HepG2 (cell line): ENCODE data around the gene OST4. TPM values are rescaled to one million over a fixed set of nuclear protein-coding genes. Genes with fewer than 3 reads are reported as not detected.

Source experiments
- CC2D1A ChIP-seq: sonication (generic); formaldehyde crosslinking; IDR thresholded peaks from 2 replicates; pipeline ENCODE4 v1.8.1; 2023; ENCODE audit warnings: mild to moderate bottlenecking, missing genetic modification reagents
- ELF4 ChIP-seq: sonication (generic); formaldehyde crosslinking; IDR thresholded peaks from 2 replicates; pipeline ENCODE4 v1.5.0; 2020; ENCODE audit warnings: missing genetic modification reagents, mild to moderate bottlenecking, moderate library complexity, borderline replicate concordance
- HDAC6 ChIP-seq: fragments of 200-600 bp; sonication (generic); IDR thresholded peaks from 2 replicates; pipeline ENCODE4 v1.7.0; 2017; ENCODE audit warnings: mild to moderate bottlenecking, antibody characterized with exemption, low read length, low read depth
- NBN ChIP-seq: fragments of 450-650 bp; conservative IDR thresholded peaks from 2 replicates; pipeline ENCODE4 v1.6.1; 2017
- NCOA1 ChIP-seq: sonication (generic); formaldehyde crosslinking; IDR thresholded peaks from 2 replicates; pipeline ENCODE4 v1.9.0; 2021; ENCODE audit warnings: missing genetic modification reagents
- NFKB2 ChIP-seq: sonication (generic); formaldehyde crosslinking; IDR thresholded peaks from 2 replicates; pipeline ENCODE4 v1.4.0; 2020; ENCODE audit warnings: missing genetic modification reagents, borderline replicate concordance
- TARDBP ChIP-seq: sonication (generic); formaldehyde crosslinking; IDR thresholded peaks from 2 replicates; pipeline ENCODE4 v1.8.0; 2022; ENCODE audit warnings: mild to moderate bottlenecking, missing genetic modification reagents
- TP53 ChIP-seq: sonication (generic); formaldehyde crosslinking; conservative IDR thresholded peaks from 2 replicates; pipeline ENCODE4 v1.4.0; 2020; ENCODE audit warnings: missing genetic modification reagents
- ZKSCAN1 ChIP-seq: fragments of 150-350 bp; IDR thresholded peaks from 2 replicates; pipeline ENCODE4 v1.6.1; 2014; ENCODE audit warnings: low read length
- ZNF124 ChIP-seq: sonication (generic); formaldehyde crosslinking; IDR thresholded peaks from 2 replicates; pipeline ENCODE4 v1.4.0; 2020; ENCODE audit warnings: missing genetic modification reagents
- ZNF326 ChIP-seq: sonication (generic); formaldehyde crosslinking; IDR thresholded peaks from 2 replicates; pipeline ENCODE4 v1.4.0; 2020; ENCODE audit warnings: missing genetic modification reagents, borderline replicate concordance
- ZNF333 ChIP-seq: sonication (generic); formaldehyde crosslinking; IDR thresholded peaks from 2 replicates; pipeline ENCODE4 v1.4.0; 2020; ENCODE audit warnings: mild to moderate bottlenecking, missing genetic modification reagents, borderline replicate concordance
- ZNF484 ChIP-seq: sonication (generic); formaldehyde crosslinking; IDR thresholded peaks from 2 replicates; pipeline ENCODE4 v1.5.1; 2020; ENCODE audit warnings: mild to moderate bottlenecking, low read depth, missing genetic modification reagents, borderline replicate concordance
- ZNF496 ChIP-seq: sonication (generic); formaldehyde crosslinking; IDR thresholded peaks from 2 replicates; pipeline ENCODE4 v1.8.1; 2023; ENCODE audit warnings: mild to moderate bottlenecking, moderate library complexity, missing genetic modification reagents; ENCODE audit not compliant: insufficient replicate concordance
- ZNF572 ChIP-seq: sonication (generic); formaldehyde crosslinking; IDR thresholded peaks from 2 replicates; pipeline ENCODE4 v1.5.1; 2020; ENCODE audit warnings: mild to moderate bottlenecking, missing genetic modification reagents
- ZNF577 ChIP-seq: sonication (generic); formaldehyde crosslinking; IDR thresholded peaks from 2 replicates; pipeline ENCODE4 v1.4.0; 2020; ENCODE audit warnings: mild to moderate bottlenecking, low read depth, missing genetic modification reagents, borderline replicate concordance
- ZNF670 ChIP-seq: sonication (generic); formaldehyde crosslinking; IDR thresholded peaks from 2 replicates; pipeline ENCODE4 v1.8.0; 2022; ENCODE audit warnings: mild to moderate bottlenecking, missing genetic modification reagents, borderline replicate concordance
- polyA plus RNA-seq, 8 experiments: library from polyadenylated mRNA; depleted of rRNA in 3 of 8; stranded (reverse) in 7 of 8; unstranded in 1 of 8; fragments of >200 nt; fragmentation: Illumina TruSeq in 4 of 8; extraction: Trizol in 4 of 8; gene quantifications; 2 replicates each; pipeline versions ENCODE4 v1.2.1 to v1.2.3, GENCODE V29; 2011 to 2016; ENCODE audit warnings: low read depth in 4 of 8, missing spikeins in 1 of 8, mixed read lengths in 1 of 8; ENCODE audit not compliant: insufficient read depth in 1 of 8
- total RNA-seq, 5 experiments: library from RNA; depleted of rRNA; stranded (reverse); fragments of >200 nt; fragmentation: Illumina TruSeq; extraction: Trizol; gene quantifications; 2 replicates each; pipeline ENCODE4 v1.2.3, GENCODE V29; 2016; ENCODE audit warnings: low read depth in 1 of 5
- TF ChIP-seq, protein P1 (sequence below): sonication (generic); formaldehyde crosslinking; IDR thresholded peaks from 2 replicates; pipeline ENCODE4 v1.9.0; 2021; ENCODE audit warnings: missing genetic modification reagents, mild to moderate bottlenecking, borderline replicate concordance
- TF ChIP-seq, protein P2 (sequence below): sonication (generic); formaldehyde crosslinking; IDR thresholded peaks from 2 replicates; pipeline ENCODE4 v1.8.0; 2022; ENCODE audit warnings: missing genetic modification reagents, mild to moderate bottlenecking, moderate library complexity, borderline replicate concordance
- TF ChIP-seq, protein P3 (sequence below): sonication (generic); formaldehyde crosslinking; IDR thresholded peaks from 2 replicates; pipeline ENCODE4 v1.4.0; 2020; ENCODE audit warnings: missing genetic modification reagents, low read depth, mild to moderate bottlenecking, borderline replicate concordance
- TF ChIP-seq, protein P4 (sequence below): IDR thresholded peaks from 2 replicates; pipeline ENCODE4 v1.6.1; 2018; ENCODE audit warnings: missing genetic modification reagents

Gene OST4
- total and polyA plus RNA-seq, 2 of the 13 experiments (the other 11 are each of a cell fraction or from before 2014, with no cell fraction given), result 498 to 584 TPM

DNA sequence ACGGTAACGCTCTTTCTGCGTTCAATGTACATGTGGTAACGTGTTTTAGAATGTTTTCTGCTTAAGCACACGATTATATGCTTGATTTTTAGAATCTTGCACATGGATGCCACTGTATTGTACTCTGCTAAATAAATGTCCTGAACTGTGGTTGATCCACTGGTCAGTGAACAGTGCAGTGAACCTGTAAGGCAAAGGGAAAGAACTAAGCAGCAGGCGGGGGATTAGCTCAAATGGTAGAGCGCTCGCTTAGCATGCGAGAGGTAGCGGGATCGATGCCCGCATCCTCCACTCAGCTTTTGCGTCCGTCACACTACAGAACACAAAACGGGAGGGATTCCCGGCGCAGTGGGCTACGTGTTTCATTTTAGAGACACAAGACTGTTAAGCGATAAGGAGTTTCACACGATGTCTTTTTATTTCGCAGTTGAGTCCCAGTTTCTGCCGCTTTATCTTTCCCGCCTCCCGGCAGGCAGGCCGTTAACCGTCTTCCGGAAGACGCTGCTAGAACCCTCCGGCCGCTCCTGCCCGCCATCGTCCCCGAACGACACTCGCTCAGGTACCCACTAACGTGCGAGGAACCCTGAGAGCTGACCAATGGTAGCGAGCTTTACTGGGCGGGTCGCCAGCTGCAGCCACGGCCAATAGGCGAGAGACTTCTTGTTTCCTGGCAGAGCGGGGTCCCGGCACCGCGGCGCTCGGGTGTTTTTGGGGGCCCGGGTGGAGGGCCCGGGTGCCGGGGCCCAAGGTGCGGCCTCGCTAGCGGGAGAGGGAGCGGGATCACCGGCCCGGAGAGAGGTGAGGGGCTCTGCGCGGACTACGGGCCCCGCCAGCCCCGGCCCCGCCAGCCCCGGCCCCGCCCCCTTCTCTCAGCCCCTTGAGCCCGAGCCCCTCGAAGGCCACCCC lies 20.2 kb downstream of the OST4 start, which contains the start of gene AGBL5 (continued):
- TF ChIP-seq, protein P1, sequence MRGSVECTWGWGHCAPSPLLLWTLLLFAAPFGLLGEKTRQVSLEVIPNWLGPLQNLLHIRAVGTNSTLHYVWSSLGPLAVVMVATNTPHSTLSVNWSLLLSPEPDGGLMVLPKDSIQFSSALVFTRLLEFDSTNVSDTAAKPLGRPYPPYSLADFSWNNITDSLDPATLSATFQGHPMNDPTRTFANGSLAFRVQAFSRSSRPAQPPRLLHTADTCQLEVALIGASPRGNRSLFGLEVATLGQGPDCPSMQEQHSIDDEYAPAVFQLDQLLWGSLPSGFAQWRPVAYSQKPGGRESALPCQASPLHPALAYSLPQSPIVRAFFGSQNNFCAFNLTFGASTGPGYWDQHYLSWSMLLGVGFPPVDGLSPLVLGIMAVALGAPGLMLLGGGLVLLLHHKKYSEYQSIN (CRISPR knock-in tag), result peak; percentile 75; the same call in 1 of the 2 replicates
- TF ChIP-seq CC2D1A (peak; percentile 99; the same call in 1 of the 2 replicates), NBN (no peak), ZKSCAN1 (no peak; the same call in 1 of the 2 replicates), ZNF326 (no peak), TARDBP (CRISPR knock-in tag) (peak; percentile 60; the same call in 1 of the 2 replicates), HDAC6 (no peak), ZNF670 (no peak; the same call in 1 of the 2 replicates), ZNF333 (CRISPR knock-in tag) (no peak), ZNF572 (CRISPR knock-in tag) (0 out of 2 replicates have a peak, but pooled peaks have one; percentile 21), ZNF484 (CRISPR knock-in tag) (0 out of 2 replicates have a peak, but pooled peaks have one; percentile 2), ELF4 (CRISPR knock-in tag) (peak; percentile 86; the same call in 1 of the 2 replicates), ZNF124 (CRISPR knock-in tag) (peak; percentile 83; the same call in 1 of the 2 replicates), ZNF577 (CRISPR knock-in tag) (no peak), ZNF496 (no peak), TP53 (CRISPR knock-in tag) (peak; percentile 90; the same call in 1 of the 2 replicates), NCOA1 (CRISPR knock-in tag) (peak; percentile 94; the same call in 1 of the 2 replicates), NFKB2 (peak; percentile 100)
- TF ChIP-seq, protein P2, sequence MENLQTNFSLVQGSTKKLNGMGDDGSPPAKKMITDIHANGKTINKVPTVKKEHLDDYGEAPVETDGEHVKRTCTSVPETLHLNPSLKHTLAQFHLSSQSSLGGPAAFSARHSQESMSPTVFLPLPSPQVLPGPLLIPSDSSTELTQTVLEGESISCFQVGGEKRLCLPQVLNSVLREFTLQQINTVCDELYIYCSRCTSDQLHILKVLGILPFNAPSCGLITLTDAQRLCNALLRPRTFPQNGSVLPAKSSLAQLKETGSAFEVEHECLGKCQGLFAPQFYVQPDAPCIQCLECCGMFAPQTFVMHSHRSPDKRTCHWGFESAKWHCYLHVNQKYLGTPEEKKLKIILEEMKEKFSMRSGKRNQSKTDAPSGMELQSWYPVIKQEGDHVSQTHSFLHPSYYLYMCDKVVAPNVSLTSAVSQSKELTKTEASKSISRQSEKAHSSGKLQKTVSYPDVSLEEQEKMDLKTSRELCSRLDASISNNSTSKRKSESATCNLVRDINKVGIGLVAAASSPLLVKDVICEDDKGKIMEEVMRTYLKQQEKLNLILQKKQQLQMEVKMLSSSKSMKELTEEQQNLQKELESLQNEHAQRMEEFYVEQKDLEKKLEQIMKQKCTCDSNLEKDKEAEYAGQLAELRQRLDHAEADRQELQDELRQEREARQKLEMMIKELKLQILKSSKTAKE, result peak; percentile 10; the same call in 1 of the 2 replicates
- TF ChIP-seq, protein P3, sequence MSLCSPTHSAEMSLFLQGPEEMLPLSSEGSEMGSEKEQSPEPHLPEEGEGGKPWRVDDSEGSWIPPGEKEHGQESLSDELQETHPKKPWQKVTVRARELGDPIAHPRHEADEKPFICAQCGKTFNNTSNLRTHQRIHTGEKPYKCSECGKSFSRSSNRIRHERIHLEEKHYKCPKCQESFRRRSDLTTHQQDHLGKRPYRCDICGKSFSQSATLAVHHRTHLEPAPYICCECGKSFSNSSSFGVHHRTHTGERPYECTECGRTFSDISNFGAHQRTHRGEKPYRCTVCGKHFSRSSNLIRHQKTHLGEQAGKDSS, result 0 out of 2 replicates have a peak, but pooled peaks have one; percentile 43
- TF ChIP-seq, protein P4, sequence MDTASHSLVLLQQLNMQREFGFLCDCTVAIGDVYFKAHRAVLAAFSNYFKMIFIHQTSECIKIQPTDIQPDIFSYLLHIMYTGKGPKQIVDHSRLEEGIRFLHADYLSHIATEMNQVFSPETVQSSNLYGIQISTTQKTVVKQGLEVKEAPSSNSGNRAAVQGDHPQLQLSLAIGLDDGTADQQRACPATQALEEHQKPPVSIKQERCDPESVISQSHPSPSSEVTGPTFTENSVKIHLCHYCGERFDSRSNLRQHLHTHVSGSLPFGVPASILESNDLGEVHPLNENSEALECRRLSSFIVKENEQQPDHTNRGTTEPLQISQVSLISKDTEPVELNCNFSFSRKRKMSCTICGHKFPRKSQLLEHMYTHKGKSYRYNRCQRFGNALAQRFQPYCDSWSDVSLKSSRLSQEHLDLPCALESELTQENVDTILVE (CRISPR knock-in tag), result peak; percentile 77; the same call in 1 of the 2 replicates
